ENCODE results near the gene MED31. TPM values are rescaled to one million over a fixed set of nuclear protein-coding genes. Genes with fewer than 3 reads are reported as not detected.
A peak's percentile ranks its signal among the peaks of the same experiment; 100 is the strongest.

Gene MED31
- total and polyA plus RNA-seq, 2 experiments from 2014 or later, result 8.9 to 70.0 TPM

GRCh38 chr17:6630390-6630789 lies 21.0 kb downstream of the MED31 start:
- Histone ChIP-seq H3K9me3 (ENCODE audit: low read depth) (no peaks in the 10 kb centered on the region), H4K20me1 (ENCODE audit: insufficient read depth) (no peaks in the 10 kb centered on the region), H3K4me2 (ENCODE audit: unreplicated experiment) (no peak overlapping the region), H3K36me3 (ENCODE audit: low read depth) (peaks cover 55% of the 10 kb centered on the region), H3K9me2 (ENCODE audit: insufficient read depth) (no peaks in the 10 kb centered on the region), H3K4me1 (ENCODE audit: insufficient read depth) (0 out of 2 replicates have a peak, but pooled peaks cover 9% of the 10 kb centered on the region), H3K9ac (no peak overlapping the region), H3K27ac (no peak overlapping the region), H3K79me2 (ENCODE audit: insufficient read depth) (peaks cover 66% of the 10 kb centered on the region), H2AFZ (no peak overlapping the region), H3K4me3 (no peak overlapping the region), H3F3A (ENCODE audit: insufficient read depth) (no peaks in the 10 kb centered on the region), H3K27me3 (replicated peaks; ENCODE audit: insufficient read depth) (no peaks in the 10 kb centered on the region)
- DNase-seq, result no peak
- in situ Hi-C loops (cut with MboI), result no loop called here
- WGBS, 2 experiments (ENCODE audit: low coverage in 1 of 2, low lambda C conversion rate in 2 of 2, missing lambda C conversion rate in 2 of 2), result 100% methylated on average over 1 of the region's 1 CpG
- TF ChIP-seq EZH2 (IDR thresholded peaks at IDR 0.05; ENCODE audit: insufficient read depth, poor library complexity, severe bottlenecking), result no peak
- TF ChIP-seq EZH2phosphoT487 (IDR thresholded peaks at IDR 0.05; ENCODE audit: insufficient read depth, low read depth), result no peak

GRCh38 chr17:6627019-6627418 lies 24.4 kb downstream of the MED31 start:
- WGBS, 2 experiments (ENCODE audit: low coverage in 1 of 2, low lambda C conversion rate in 2 of 2, missing lambda C conversion rate in 2 of 2), result 34 to 41% methylated on average over 1 of the region's 1 CpG
- Histone ChIP-seq H3K36me3 (ENCODE audit: low read depth) (peaks cover 51% of the 10 kb centered on the region), H3K79me2 (ENCODE audit: insufficient read depth) (peaks cover 57% of the 10 kb centered on the region), H3K27me3 (replicated peaks; ENCODE audit: insufficient read depth) (no peaks in the 10 kb centered on the region), H4K20me1 (ENCODE audit: insufficient read depth) (0 out of 2 replicates have a peak, but pooled peaks cover 4% of the 10 kb centered on the region), H3K27ac (no peak overlapping the region), H3K9me2 (ENCODE audit: insufficient read depth) (no peaks in the 10 kb centered on the region), H3K4me1 (ENCODE audit: insufficient read depth) (peaks cover 17% of the 10 kb centered on the region), H2AFZ (no peak overlapping the region), H3K4me3 (no peak overlapping the region), H3K9me3 (ENCODE audit: low read depth) (no peaks in the 10 kb centered on the region), H3K9ac (no peak overlapping the region), H3K4me2 (ENCODE audit: unreplicated experiment) (no peak overlapping the region), H3F3A (ENCODE audit: insufficient read depth) (no peaks in the 10 kb centered on the region; the same call in 1 of the 2 replicates)
- in situ Hi-C loops (cut with MboI), result no loop called here
- no peak for TF ChIP-seq EZH2 (IDR thresholded peaks at IDR 0.05; ENCODE audit: insufficient read depth, poor library complexity, severe bottlenecking)
- no peak for TF ChIP-seq EZH2phosphoT487 (IDR thresholded peaks at IDR 0.05; ENCODE audit: insufficient read depth, low read depth)
- peak; percentile 58 for DNase-seq

GRCh38 chr17:6626616-6627015 lies 24.8 kb downstream of the MED31 start:
- DNase-seq, result no peak
- 0 out of 2 replicates have a peak, but pooled peaks cover 4% of the 10 kb centered on the region for H4K20me1 ChIP-seq (ENCODE audit: insufficient read depth)
- WGBS, 2 experiments (ENCODE audit: low coverage in 1 of 2, low lambda C conversion rate in 2 of 2, missing lambda C conversion rate in 2 of 2), result 97 to 98% methylated on average over 6 of the region's 6 CpGs
- no peaks in the 10 kb centered on the region for H3K27me3 ChIP-seq (replicated peaks; ENCODE audit: insufficient read depth)
- in situ Hi-C loops (cut with MboI), result no loop called here
- peaks cover 54% of the 10 kb centered on the region for H3K36me3 ChIP-seq (ENCODE audit: low read depth)
- H3K4me1 ChIP-seq (ENCODE audit: insufficient read depth), result peaks cover 17% of the 10 kb centered on the region
- no peaks in the 10 kb centered on the region for H3K9me3 ChIP-seq (ENCODE audit: low read depth)
- no peaks in the 10 kb centered on the region for H3K9me2 ChIP-seq (ENCODE audit: insufficient read depth)
- peaks cover 54% of the 10 kb centered on the region for H3K79me2 ChIP-seq (ENCODE audit: insufficient read depth)
- no peak overlapping the region for H3K9ac ChIP-seq
- H2AFZ ChIP-seq, result no peak overlapping the region
- TF ChIP-seq EZH2phosphoT487 (IDR thresholded peaks at IDR 0.05; ENCODE audit: insufficient read depth, low read depth) (no peak), EZH2 (IDR thresholded peaks at IDR 0.05; ENCODE audit: insufficient read depth, poor library complexity, severe bottlenecking) (no peak)
- H3K4me3 ChIP-seq, result no peak overlapping the region
- no peak overlapping the region for H3K27ac ChIP-seq
- no peak overlapping the region for H3K4me2 ChIP-seq (ENCODE audit: unreplicated experiment)
- no peaks in the 10 kb centered on the region; the same call in 1 of the 2 replicates for H3F3A ChIP-seq (ENCODE audit: insufficient read depth)

GRCh38 chr17:6623941-6624340 lies 27.5 kb downstream of the MED31 start:
- H3K9ac ChIP-seq, result no peak overlapping the region
- in situ Hi-C loops (cut with MboI), result no loop called here
- H3K4me2 ChIP-seq (ENCODE audit: unreplicated experiment), result peak overlapping the region; percentile 38
- TF ChIP-seq EZH2phosphoT487 (IDR thresholded peaks at IDR 0.05; ENCODE audit: insufficient read depth, low read depth) (no peak), EZH2 (IDR thresholded peaks at IDR 0.05; ENCODE audit: insufficient read depth, poor library complexity, severe bottlenecking) (no peak)
- H3K4me3 ChIP-seq, result no peak overlapping the region
- no peak overlapping the region for H2AFZ ChIP-seq
- H3K9me2 ChIP-seq (ENCODE audit: insufficient read depth), result no peaks in the 10 kb centered on the region
- 85 to 86% methylated on average over 3 of the region's 3 CpGs for WGBS, 2 experiments (ENCODE audit: low coverage in 1 of 2, low lambda C conversion rate in 2 of 2, missing lambda C conversion rate in 2 of 2)
- H3K36me3 ChIP-seq (ENCODE audit: low read depth), result peaks cover 54% of the 10 kb centered on the region
- 0 out of 2 replicates have a peak, but pooled peaks cover 4% of the 10 kb centered on the region for H4K20me1 ChIP-seq (ENCODE audit: insufficient read depth)
- H3K79me2 ChIP-seq (ENCODE audit: insufficient read depth), result peaks cover 38% of the 10 kb centered on the region
- H3K9me3 ChIP-seq (ENCODE audit: low read depth), result no peaks in the 10 kb centered on the region
- DNase-seq, result peak; percentile 51
- no peak overlapping the region for H3K27ac ChIP-seq
- H3K27me3 ChIP-seq (replicated peaks; ENCODE audit: insufficient read depth), result no peaks in the 10 kb centered on the region
- no peaks in the 10 kb centered on the region; the same call in 1 of the 2 replicates for H3F3A ChIP-seq (ENCODE audit: insufficient read depth)
- H3K4me1 ChIP-seq (ENCODE audit: insufficient read depth), result peaks cover 17% of the 10 kb centered on the region
